Measurements from ENCODE around the gene MKS1.

DNA sequence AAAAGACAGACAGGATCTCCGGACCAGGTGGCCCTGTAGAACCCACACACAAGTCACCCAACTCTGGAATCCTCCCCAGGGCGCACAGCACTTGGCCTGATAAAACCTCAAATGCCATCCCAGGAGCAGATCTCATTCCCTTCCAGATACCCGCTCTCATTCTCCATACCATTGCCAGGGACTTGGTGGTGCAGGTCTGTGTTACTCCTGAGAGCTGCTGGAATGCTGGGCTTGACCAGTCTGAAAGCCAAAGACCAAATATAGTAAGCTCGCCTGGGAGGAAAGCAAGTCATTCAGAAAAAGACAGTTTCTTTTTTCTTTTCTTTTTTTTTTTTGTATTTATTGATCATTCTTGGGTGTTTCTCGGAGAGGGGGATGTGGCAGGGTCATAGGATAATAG lies 10.7 kb downstream of the MKS1 start:
- TF ChIP-seq EZH2 (IDR thresholded peaks at IDR 0.05; ENCODE audit: low read depth, unreplicated experiment) (no peak), EZH2phosphoT487 (IDR thresholded peaks at IDR 0.05; ENCODE audit: unreplicated experiment) (no peak), JUNB (IDR thresholded peaks at IDR 0.05; ENCODE audit: unreplicated experiment) (no peak), POLR2AphosphoS5 (IDR thresholded peaks at IDR 0.05; ENCODE audit: low read depth) (no peak), NANOG (IDR thresholded peaks at IDR 0.05; ENCODE audit: borderline replicate concordance) (no peak), CREB1 (CRISPR knock-in tag; IDR thresholded peaks at IDR 0.05; ENCODE audit: low read depth) (no peak)
- TF ChIP-seq, protein P1, sequence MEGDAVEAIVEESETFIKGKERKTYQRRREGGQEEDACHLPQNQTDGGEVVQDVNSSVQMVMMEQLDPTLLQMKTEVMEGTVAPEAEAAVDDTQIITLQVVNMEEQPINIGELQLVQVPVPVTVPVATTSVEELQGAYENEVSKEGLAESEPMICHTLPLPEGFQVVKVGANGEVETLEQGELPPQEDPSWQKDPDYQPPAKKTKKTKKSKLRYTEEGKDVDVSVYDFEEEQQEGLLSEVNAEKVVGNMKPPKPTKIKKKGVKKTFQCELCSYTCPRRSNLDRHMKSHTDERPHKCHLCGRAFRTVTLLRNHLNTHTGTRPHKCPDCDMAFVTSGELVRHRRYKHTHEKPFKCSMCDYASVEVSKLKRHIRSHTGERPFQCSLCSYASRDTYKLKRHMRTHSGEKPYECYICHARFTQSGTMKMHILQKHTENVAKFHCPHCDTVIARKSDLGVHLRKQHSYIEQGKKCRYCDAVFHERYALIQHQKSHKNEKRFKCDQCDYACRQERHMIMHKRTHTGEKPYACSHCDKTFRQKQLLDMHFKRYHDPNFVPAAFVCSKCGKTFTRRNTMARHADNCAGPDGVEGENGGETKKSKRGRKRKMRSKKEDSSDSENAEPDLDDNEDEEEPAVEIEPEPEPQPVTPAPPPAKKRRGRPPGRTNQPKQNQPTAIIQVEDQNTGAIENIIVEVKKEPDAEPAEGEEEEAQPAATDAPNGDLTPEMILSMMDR (conservative IDR thresholded peaks at IDR 0.05; ENCODE audit: low read depth in 2 of 2) = no peak
- TF ChIP-seq, protein P2, sequence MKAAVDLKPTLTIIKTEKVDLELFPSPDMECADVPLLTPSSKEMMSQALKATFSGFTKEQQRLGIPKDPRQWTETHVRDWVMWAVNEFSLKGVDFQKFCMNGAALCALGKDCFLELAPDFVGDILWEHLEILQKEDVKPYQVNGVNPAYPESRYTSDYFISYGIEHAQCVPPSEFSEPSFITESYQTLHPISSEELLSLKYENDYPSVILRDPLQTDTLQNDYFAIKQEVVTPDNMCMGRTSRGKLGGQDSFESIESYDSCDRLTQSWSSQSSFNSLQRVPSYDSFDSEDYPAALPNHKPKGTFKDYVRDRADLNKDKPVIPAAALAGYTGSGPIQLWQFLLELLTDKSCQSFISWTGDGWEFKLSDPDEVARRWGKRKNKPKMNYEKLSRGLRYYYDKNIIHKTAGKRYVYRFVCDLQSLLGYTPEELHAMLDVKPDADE (IDR thresholded peaks at IDR 0.05) = no peak
- TF ChIP-seq, protein P3, sequence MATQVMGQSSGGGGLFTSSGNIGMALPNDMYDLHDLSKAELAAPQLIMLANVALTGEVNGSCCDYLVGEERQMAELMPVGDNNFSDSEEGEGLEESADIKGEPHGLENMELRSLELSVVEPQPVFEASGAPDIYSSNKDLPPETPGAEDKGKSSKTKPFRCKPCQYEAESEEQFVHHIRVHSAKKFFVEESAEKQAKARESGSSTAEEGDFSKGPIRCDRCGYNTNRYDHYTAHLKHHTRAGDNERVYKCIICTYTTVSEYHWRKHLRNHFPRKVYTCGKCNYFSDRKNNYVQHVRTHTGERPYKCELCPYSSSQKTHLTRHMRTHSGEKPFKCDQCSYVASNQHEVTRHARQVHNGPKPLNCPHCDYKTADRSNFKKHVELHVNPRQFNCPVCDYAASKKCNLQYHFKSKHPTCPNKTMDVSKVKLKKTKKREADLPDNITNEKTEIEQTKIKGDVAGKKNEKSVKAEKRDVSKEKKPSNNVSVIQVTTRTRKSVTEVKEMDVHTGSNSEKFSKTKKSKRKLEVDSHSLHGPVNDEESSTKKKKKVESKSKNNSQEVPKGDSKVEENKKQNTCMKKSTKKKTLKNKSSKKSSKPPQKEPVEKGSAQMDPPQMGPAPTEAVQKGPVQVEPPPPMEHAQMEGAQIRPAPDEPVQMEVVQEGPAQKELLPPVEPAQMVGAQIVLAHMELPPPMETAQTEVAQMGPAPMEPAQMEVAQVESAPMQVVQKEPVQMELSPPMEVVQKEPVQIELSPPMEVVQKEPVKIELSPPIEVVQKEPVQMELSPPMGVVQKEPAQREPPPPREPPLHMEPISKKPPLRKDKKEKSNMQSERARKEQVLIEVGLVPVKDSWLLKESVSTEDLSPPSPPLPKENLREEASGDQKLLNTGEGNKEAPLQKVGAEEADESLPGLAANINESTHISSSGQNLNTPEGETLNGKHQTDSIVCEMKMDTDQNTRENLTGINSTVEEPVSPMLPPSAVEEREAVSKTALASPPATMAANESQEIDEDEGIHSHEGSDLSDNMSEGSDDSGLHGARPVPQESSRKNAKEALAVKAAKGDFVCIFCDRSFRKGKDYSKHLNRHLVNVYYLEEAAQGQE (IDR thresholded peaks at IDR 0.05; ENCODE audit: unreplicated experiment) = no peak

All from GM23338 (cell line).